ENCODE results near the gene SRL. TPM values are rescaled to one million over a fixed set of nuclear protein-coding genes. Genes with fewer than 3 reads are reported as not detected.
A peak's percentile ranks its signal among the peaks of the same experiment; 100 is the strongest.

Gene SRL
- polyA plus RNA-seq, 1 of the 3 experiments (the other 2 are of a cell fraction) = not detected

DNA sequence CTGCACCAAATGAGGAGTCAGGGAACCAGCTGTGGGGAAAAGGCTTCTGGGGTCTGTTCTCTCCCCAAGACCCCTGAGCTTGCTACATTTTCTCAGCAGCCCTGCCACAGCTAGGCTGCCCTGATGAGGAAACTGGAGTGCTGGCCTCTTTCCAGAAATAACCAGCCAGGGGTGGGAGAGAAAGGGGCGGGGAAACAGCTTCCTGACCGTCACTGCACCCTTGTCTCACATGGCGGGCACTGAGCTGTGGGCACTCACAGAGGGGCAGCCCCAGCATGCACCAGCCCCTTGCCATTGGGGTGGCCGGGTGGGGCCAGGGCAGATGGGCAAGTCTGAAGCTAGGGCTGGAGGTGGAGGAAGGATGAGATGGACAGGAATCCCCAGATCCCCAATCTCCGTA, 2.9 kb downstream of the SRL start:
- Histone ChIP-seq H3K27me3 (ENCODE audit: insufficient read depth) (no peaks in the 10 kb centered on the region), H3K79me2 (ENCODE audit: insufficient read depth) (no peaks in the 10 kb centered on the region), H2AFZ (ENCODE audit: low read depth) (no peak overlapping the region), H4K20me1 (ENCODE audit: insufficient read depth) (no peaks in the 10 kb centered on the region), H3K4me3 (ENCODE audit: low read depth in 2 of 2, low read length in 1 of 2) (no peak overlapping the region), H3K4me2 (no peak overlapping the region), H3K9ac (no peak overlapping the region), H3F3A (replicated peaks; ENCODE audit: insufficient read depth) (no peaks in the 10 kb centered on the region), H3K36me3 (replicated peaks in 1 of 2; ENCODE audit: control insufficient read depth in 1 of 2, insufficient read depth in 2 of 2, low read length in 1 of 2) (no peaks in the 10 kb centered on the region), H3K9me3 (no peaks in the 10 kb centered on the region), H3K9me2 (no peaks in the 10 kb centered on the region), H3K4me1 (ENCODE audit: control insufficient read depth in 1 of 2, insufficient read depth in 2 of 2, low read depth in 1 of 2, low read length in 1 of 2) (peaks cover 0 to 2% of the 10 kb centered on the region in 2 experiments; a peak in 1 of 4 replicates), H3K27ac (ENCODE audit: low read depth in 2 of 2, low read length in 1 of 2) (no peak overlapping the region)
- ChIA-PET CTCF (interaction anchor here (1.0 to 3.0 kb wide), 5 partner anchors 11 to 256 kb away, joined by 3 to 25 read pairs (median 5); no protein-coding TSS in a partner anchor), POLR2A (interaction anchor here (0.8 kb wide), 1 partner anchor 15 kb away, joined by 3 read pairs; no protein-coding TSS in a partner anchor)
- WGBS (ENCODE audit: low lambda C conversion rate) = 81% methylated on average over 5 of the region's 5 CpGs
- peak; percentile 60 for DNase-seq
- TF ChIP-seq, protein P1, sequence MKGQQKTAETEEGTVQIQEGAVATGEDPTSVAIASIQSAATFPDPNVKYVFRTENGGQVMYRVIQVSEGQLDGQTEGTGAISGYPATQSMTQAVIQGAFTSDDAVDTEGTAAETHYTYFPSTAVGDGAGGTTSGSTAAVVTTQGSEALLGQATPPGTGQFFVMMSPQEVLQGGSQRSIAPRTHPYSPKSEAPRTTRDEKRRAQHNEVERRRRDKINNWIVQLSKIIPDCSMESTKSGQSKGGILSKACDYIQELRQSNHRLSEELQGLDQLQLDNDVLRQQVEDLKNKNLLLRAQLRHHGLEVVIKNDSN (IDR thresholded peaks at IDR 0.05; ENCODE audit: borderline replicate concordance, low read depth) = no peak
- TF ChIP-seq, protein P2, sequence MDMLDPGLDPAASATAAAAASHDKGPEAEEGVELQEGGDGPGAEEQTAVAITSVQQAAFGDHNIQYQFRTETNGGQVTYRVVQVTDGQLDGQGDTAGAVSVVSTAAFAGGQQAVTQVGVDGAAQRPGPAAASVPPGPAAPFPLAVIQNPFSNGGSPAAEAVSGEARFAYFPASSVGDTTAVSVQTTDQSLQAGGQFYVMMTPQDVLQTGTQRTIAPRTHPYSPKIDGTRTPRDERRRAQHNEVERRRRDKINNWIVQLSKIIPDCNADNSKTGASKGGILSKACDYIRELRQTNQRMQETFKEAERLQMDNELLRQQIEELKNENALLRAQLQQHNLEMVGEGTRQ (IDR thresholded peaks at IDR 0.05; ENCODE audit: borderline replicate concordance, low read depth, low read length) = no peak
- no peak for TF ChIP-seq NFIC (IDR thresholded peaks at IDR 0.05; ENCODE audit: borderline replicate concordance)
- TF ChIP-seq RAD21 (IDR thresholded peaks at IDR 0.05; ENCODE audit: low read length) = no peak
- TF ChIP-seq, protein P3, sequence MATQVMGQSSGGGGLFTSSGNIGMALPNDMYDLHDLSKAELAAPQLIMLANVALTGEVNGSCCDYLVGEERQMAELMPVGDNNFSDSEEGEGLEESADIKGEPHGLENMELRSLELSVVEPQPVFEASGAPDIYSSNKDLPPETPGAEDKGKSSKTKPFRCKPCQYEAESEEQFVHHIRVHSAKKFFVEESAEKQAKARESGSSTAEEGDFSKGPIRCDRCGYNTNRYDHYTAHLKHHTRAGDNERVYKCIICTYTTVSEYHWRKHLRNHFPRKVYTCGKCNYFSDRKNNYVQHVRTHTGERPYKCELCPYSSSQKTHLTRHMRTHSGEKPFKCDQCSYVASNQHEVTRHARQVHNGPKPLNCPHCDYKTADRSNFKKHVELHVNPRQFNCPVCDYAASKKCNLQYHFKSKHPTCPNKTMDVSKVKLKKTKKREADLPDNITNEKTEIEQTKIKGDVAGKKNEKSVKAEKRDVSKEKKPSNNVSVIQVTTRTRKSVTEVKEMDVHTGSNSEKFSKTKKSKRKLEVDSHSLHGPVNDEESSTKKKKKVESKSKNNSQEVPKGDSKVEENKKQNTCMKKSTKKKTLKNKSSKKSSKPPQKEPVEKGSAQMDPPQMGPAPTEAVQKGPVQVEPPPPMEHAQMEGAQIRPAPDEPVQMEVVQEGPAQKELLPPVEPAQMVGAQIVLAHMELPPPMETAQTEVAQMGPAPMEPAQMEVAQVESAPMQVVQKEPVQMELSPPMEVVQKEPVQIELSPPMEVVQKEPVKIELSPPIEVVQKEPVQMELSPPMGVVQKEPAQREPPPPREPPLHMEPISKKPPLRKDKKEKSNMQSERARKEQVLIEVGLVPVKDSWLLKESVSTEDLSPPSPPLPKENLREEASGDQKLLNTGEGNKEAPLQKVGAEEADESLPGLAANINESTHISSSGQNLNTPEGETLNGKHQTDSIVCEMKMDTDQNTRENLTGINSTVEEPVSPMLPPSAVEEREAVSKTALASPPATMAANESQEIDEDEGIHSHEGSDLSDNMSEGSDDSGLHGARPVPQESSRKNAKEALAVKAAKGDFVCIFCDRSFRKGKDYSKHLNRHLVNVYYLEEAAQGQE (IDR thresholded peaks at IDR 0.05; ENCODE audit: low read depth, low read length) = no peak
- TF ChIP-seq RFX5 (IDR thresholded peaks at IDR 0.05; ENCODE audit: low read length) = no peak
- TF ChIP-seq EZH2phosphoT487 (IDR thresholded peaks at IDR 0.05; ENCODE audit: borderline replicate concordance, low read depth) = no peak
- TF ChIP-seq EP300 (IDR thresholded peaks at IDR 0.05; ENCODE audit: borderline replicate concordance in 1 of 2, low read depth in 1 of 2, low read length in 1 of 2) = no peak
- TF ChIP-seq YY1 (IDR thresholded peaks at IDR 0.05; ENCODE audit: low read depth) = no peak
- no peak for TF ChIP-seq RXRA (IDR thresholded peaks at IDR 0.05; ENCODE audit: borderline replicate concordance, low read depth)
- no peak for TF ChIP-seq ELF1 (IDR thresholded peaks at IDR 0.05)
- no peak for TF ChIP-seq TCF12 (IDR thresholded peaks at IDR 0.05)
- no peak for TF ChIP-seq MEF2A (IDR thresholded peaks at IDR 0.05; ENCODE audit: borderline replicate concordance, low read depth)
- TF ChIP-seq, protein P4, sequence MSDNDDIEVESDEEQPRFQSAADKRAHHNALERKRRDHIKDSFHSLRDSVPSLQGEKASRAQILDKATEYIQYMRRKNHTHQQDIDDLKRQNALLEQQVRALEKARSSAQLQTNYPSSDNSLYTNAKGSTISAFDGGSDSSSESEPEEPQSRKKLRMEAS (IDR thresholded peaks at IDR 0.05; ENCODE audit: low read depth) = no peak
- no peak for TF ChIP-seq MXI1 (IDR thresholded peaks at IDR 0.05; ENCODE audit: low read depth, low read length)
- TF ChIP-seq, protein P5, sequence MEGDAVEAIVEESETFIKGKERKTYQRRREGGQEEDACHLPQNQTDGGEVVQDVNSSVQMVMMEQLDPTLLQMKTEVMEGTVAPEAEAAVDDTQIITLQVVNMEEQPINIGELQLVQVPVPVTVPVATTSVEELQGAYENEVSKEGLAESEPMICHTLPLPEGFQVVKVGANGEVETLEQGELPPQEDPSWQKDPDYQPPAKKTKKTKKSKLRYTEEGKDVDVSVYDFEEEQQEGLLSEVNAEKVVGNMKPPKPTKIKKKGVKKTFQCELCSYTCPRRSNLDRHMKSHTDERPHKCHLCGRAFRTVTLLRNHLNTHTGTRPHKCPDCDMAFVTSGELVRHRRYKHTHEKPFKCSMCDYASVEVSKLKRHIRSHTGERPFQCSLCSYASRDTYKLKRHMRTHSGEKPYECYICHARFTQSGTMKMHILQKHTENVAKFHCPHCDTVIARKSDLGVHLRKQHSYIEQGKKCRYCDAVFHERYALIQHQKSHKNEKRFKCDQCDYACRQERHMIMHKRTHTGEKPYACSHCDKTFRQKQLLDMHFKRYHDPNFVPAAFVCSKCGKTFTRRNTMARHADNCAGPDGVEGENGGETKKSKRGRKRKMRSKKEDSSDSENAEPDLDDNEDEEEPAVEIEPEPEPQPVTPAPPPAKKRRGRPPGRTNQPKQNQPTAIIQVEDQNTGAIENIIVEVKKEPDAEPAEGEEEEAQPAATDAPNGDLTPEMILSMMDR (IDR thresholded peaks at IDR 0.05) = no peak
- TF ChIP-seq RCOR1 (IDR thresholded peaks at IDR 0.05; ENCODE audit: low read length) = no peak
